CD4-positive, alpha-beta T cell (primary cell): ENCODE results near the gene GIPR. TPM values are rescaled to one million over a fixed set of nuclear protein-coding genes. Genes with fewer than 3 reads are reported as not detected.
A peak's percentile ranks its signal among the peaks of the same experiment; 100 is the strongest.

ENCODE experiments used
- ATAC-seq: fragments of 200-7000 bp; cut with Tn5 transposase; one replicate; pipeline ENCODE4 v1.10.0; 2022; ENCODE audit warnings: mild to moderate bottlenecking; ENCODE audit not compliant: poor library complexity
- CTCF ChIA-PET: fragments of 350-600 bp; sonication (Branson Sonifier 250); formaldehyde crosslinking; loops from one replicate; lab custom pipeline; 2021; ENCODE audit warnings: antibody characterized with exemption, inconsistent platforms; lab: Charles Lee
- POLR2A ChIA-PET: fragments of 350-600 bp; sonication (Branson Sonifier 250); formaldehyde crosslinking; loops from one replicate; lab custom pipeline; 2021; ENCODE audit warnings: antibody characterized with exemption, inconsistent platforms; lab: Charles Lee
- DNase-seq, 14 experiments: peaks; one replicate each; pipeline ENCODE4 v3.0.0-alpha.2; 2013 to 2020; ENCODE audit warnings: mixed read lengths in 2 of 14
- H3K27ac ChIP-seq, 2 donors: one replicate each; pipeline versions ENCODE4 v1.5.1 to v1.7.0; 2013; ENCODE audit warnings: low read length in 2 of 2, low read depth in 1 of 2, mild to moderate bottlenecking in 1 of 2
- H3K27me3 ChIP-seq, 2 experiments: 1 replicate in 1 of 2; 2 replicates in 1 of 2; pipeline versions ENCODE4 v1.6.1 to v1.7.0; 2013; ENCODE audit warnings: low read length in 2 of 2, control low read depth in 1 of 2, mild to moderate bottlenecking in 1 of 2, moderate library complexity in 1 of 2; ENCODE audit not compliant: insufficient read depth in 2 of 2, control insufficient read depth in 1 of 2
- H3K36me3 ChIP-seq: one replicate; pipeline ENCODE4 v1.6.1; 2013; ENCODE audit warnings: low read length, control low read depth; ENCODE audit not compliant: insufficient read depth
- H3K4me1 ChIP-seq: one replicate; pipeline ENCODE4 v1.6.1; 2013; ENCODE audit warnings: low read length, control low read depth; ENCODE audit not compliant: insufficient read depth
- H3K4me3 ChIP-seq: one replicate; pipeline ENCODE4 v1.5.1; 2013; ENCODE audit warnings: mild to moderate bottlenecking, low read length, moderate library complexity
- H3K9me3 ChIP-seq, 2 experiments: 1 replicate in 1 of 2; 2 replicates in 1 of 2; pipeline versions ENCODE4 v1.6.1 to v1.7.0; 2013; ENCODE audit warnings: low read length in 2 of 2, mild to moderate bottlenecking in 2 of 2, control low read depth in 1 of 2, moderate library complexity in 1 of 2; ENCODE audit not compliant: control insufficient read depth in 1 of 2, insufficient read depth in 1 of 2
- H3K27ac Mint-ChIP-seq: one replicate; pipeline ENCODE4 v1.8.0; 2020; ENCODE audit warnings: mixed read lengths
- H3K27me3 Mint-ChIP-seq: one replicate; pipeline ENCODE4 v1.8.0; 2021; ENCODE audit warnings: mixed read lengths
- H3K36me3 Mint-ChIP-seq: one replicate; pipeline ENCODE4 v1.8.0; 2021; ENCODE audit warnings: low read depth, mixed read lengths
- H3K4me1 Mint-ChIP-seq: one replicate; pipeline ENCODE4 v1.8.0; 2021; ENCODE audit warnings: low read depth, mixed read lengths
- H3K4me3 Mint-ChIP-seq: one replicate; pipeline ENCODE4 v1.8.0; 2020; ENCODE audit warnings: mild to moderate bottlenecking, mixed read lengths
- H3K9me3 Mint-ChIP-seq: one replicate; pipeline ENCODE4 v1.8.0; 2020; ENCODE audit warnings: mixed read lengths
- intact Hi-C, 2 experiments: fragments of 100-400 bp; cut with DNase I in 1 of 2; cut with micrococcal nuclease in 1 of 2; formaldehyde crosslinking; loops; one replicate each; pipeline versions ENCODE4 v1.15.1 to v1.9.0; 2023 to 2025; cut with DNase I, micrococcal nuclease
- total RNA-seq, 174 experiments: library from RNA in 2 of 174; stranded (reverse) in 2 of 174; gene quantifications; one replicate each; pipeline ENCODE4 v1.2.3 and lab custom pipeline; 2021 to 2026
- TF ChIP-seq, protein P1 (sequence below): fragments of 200-600 bp; IDR thresholded peaks from one replicate; pipeline ENCODE4 v1.8.0; 2022; ENCODE audit warnings: antibody characterized with exemption, mild to moderate bottlenecking

GIPR gene
- total RNA-seq, 2 experiments from 2014 or later: 2.4 to 3.0 TPM

- peaks cover 17% of the 10 kb centered on the region for H3K4me1 Mint-ChIP-seq
- no peaks in the 10 kb centered on the region for H3K36me3 ChIP-seq
- DNase-seq (peak; percentile 15 to 76 (median 46)), ATAC-seq (peak; percentile 55)
- peaks cover 5% of the 10 kb centered on the region for H3K27me3 Mint-ChIP-seq
- peaks cover 28% of the 10 kb centered on the region for H3K4me1 ChIP-seq
- ChIA-PET CTCF (interaction anchor here (0.6 to 6.0 kb wide), 9 partner anchors 8 to 211 kb away, joined by 3 to 35 read pairs (median 6); partner anchors contain the start of genes GIPR, QPCTL, SIX5 and SNRPD2), POLR2A (interaction anchor here (0.8 to 3.7 kb wide), 7 partner anchors 8 to 237 kb away, joined by 3 to 33 read pairs (median 5); partner anchors contain the start of genes GIPR, QPCTL, SIX5 and SNRPD2)
- H3K9me3 ChIP-seq: no peaks in the 10 kb centered on the region
- no peak overlapping the region for H3K27ac ChIP-seq
- H3K27ac Mint-ChIP-seq: no peak overlapping the region
- intact Hi-C loops: loop anchor here in 1 of 2 experiments (2.0 kb wide), 1 partner anchor 16 kb away; the partner anchor contains the start of gene QPCTL
- peaks cover under 1% of the 10 kb centered on the region for H3K36me3 Mint-ChIP-seq
- TF ChIP-seq, protein P1, sequence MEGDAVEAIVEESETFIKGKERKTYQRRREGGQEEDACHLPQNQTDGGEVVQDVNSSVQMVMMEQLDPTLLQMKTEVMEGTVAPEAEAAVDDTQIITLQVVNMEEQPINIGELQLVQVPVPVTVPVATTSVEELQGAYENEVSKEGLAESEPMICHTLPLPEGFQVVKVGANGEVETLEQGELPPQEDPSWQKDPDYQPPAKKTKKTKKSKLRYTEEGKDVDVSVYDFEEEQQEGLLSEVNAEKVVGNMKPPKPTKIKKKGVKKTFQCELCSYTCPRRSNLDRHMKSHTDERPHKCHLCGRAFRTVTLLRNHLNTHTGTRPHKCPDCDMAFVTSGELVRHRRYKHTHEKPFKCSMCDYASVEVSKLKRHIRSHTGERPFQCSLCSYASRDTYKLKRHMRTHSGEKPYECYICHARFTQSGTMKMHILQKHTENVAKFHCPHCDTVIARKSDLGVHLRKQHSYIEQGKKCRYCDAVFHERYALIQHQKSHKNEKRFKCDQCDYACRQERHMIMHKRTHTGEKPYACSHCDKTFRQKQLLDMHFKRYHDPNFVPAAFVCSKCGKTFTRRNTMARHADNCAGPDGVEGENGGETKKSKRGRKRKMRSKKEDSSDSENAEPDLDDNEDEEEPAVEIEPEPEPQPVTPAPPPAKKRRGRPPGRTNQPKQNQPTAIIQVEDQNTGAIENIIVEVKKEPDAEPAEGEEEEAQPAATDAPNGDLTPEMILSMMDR: no peak
- peak overlapping the region; percentile 60 for H3K4me3 ChIP-seq
- H3K4me3 Mint-ChIP-seq: peak overlapping the region; percentile 68
- no peaks in the 10 kb centered on the region for H3K27me3 ChIP-seq
- H3K9me3 Mint-ChIP-seq: no peaks in the 10 kb centered on the region
These were observed 8.8 kb downstream of the GIPR start for GRCh38 chr19:45676851-45677263.

DNA sequence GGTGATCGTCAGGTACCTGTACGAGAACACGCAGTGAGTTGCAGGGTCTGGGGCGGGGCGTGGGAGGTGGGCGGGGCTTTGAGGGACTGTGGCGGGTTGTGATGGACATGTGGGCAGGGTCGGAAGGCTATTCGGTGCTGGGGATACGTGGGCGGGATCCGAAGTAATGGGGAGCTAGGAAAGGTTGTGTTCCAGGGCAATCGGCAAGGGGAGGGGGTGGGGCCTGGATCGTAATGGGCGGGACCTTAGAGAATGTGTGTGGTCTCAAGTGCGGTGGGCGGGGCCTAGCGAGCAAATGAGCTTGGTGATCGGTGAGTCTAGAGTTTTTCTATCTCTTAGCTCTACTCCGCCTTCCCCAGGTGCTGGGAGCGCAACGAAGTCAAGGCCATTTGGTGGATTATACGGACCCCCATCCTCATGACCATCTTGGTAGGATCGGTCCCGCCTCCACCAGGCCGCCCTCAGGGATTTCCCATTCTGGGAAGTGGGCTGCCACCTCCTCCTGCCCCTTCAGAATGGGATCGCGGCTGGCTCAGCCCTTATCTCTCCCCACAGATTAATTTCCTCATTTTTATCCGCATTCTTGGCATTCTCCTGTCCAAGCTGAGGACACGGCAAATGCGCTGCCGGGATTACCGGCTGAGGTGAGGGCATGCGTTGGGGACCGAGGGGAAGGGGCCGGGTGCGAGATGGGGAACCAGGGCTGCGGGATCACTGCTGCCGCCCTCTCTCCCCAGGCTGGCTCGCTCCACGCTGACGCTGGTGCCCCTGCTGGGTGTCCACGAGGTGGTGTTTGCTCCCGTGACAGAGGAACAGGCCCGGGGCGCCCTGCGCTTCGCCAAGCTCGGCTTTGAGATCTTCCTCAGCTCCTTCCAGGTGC is 9.6 kb downstream of the GIPR start:
- intact Hi-C loops: loop anchor here in 1 of 2 experiments (2.0 kb wide), 1 partner anchor 15 kb away; the partner anchor contains the start of gene QPCTL
- TF ChIP-seq, protein P1: no peak
- Histone ChIP-seq H3K36me3 (no peaks in the 10 kb centered on the region), H3K9me3 (no peaks in the 10 kb centered on the region), H3K27me3 (no peaks in the 10 kb centered on the region), H3K4me1 (peaks cover 31% of the 10 kb centered on the region), H3K27ac (no peak overlapping the region), H3K4me3 (peak overlapping the region; percentile 60)
- Mint-ChIP-seq H3K4me3 (peak overlapping the region; percentile 89), H3K27me3 (peaks cover 3% of the 10 kb centered on the region), H3K36me3 (peaks cover 3% of the 10 kb centered on the region), H3K9me3 (no peaks in the 10 kb centered on the region), H3K4me1 (peaks cover 21% of the 10 kb centered on the region), H3K27ac (peak overlapping the region; percentile 28)
- ChIA-PET POLR2A (interaction anchor here (0.8 to 3.7 kb wide), 7 partner anchors 9 to 238 kb away, joined by 3 to 33 read pairs (median 7); partner anchors contain the start of genes GIPR, QPCTL and SNRPD2), CTCF (interaction anchor here (0.6 to 6.0 kb wide), 10 partner anchors 8 to 211 kb away, joined by 3 to 35 read pairs (median 6); partner anchors contain the start of genes GIPR, QPCTL, SIX5 and SNRPD2)
- ATAC-seq: peak; percentile 71
- DNase-seq: peak; percentile 65 to 93 (median 77)

- Mint-ChIP-seq H3K4me1 (peaks cover 21% of the 10 kb centered on the region), H3K9me3 (no peaks in the 10 kb centered on the region), H3K36me3 (peaks cover 27% of the 10 kb centered on the region), H3K27ac (no peak overlapping the region), H3K4me3 (peak overlapping the region; percentile 82), H3K27me3 (no peaks in the 10 kb centered on the region)
- H3K27ac ChIP-seq: no peak overlapping the region
- ChIA-PET CTCF (interaction anchor here (0.6 to 6.0 kb wide), 7 partner anchors 9 to 242 kb away, joined by 3 to 35 read pairs (median 5); partner anchors contain the start of genes QPCTL and SNRPD2), POLR2A (interaction anchor here (0.9 to 2.2 kb wide), 4 partner anchors 9 to 221 kb away, joined by 3 to 17 read pairs (median 4); partner anchors contain the start of genes MYPOP, QPCTL and SNRPD2)
- H3K4me3 ChIP-seq: peak overlapping the region; percentile 47
- DNase-seq (peak; percentile 69 to 92 (median 84)), ATAC-seq (peak; percentile 77)
- intact Hi-C loops: loop anchor here in 1 of 2 experiments (5.0 kb wide), 1 partner anchor 159 kb away; no protein-coding TSS in a partner anchor
- H3K9me3 ChIP-seq: no peaks in the 10 kb centered on the region
- TF ChIP-seq, protein P1: peak; percentile 97
- no peaks in the 10 kb centered on the region for H3K27me3 ChIP-seq
- peaks cover 29% of the 10 kb centered on the region for H3K4me1 ChIP-seq
- peaks cover 29% of the 10 kb centered on the region for H3K36me3 ChIP-seq
These were observed 13.5 kb downstream of the GIPR start for GRCh38 chr19:45681391-45682015.
